Measurements from ENCODE around the gene GPSM3.
A peak's percentile ranks its signal among the peaks of the same experiment; 100 is the strongest.
"Not testable (repeated sequence)": the region's sequence is repeated elsewhere in the genome, so short reads cannot be mapped to it uniquely, and the experiment has no call there.

GPSM3 gene

GRCh38 chr6:32202186-32202585 lies 9.7 kb upstream of the GPSM3 start:
- no peak for DNase-seq (ENCODE audit: low read depth)

GRCh38 chr6:32200711-32201475 lies 8.4 kb upstream of the GPSM3 start:
- DNase-seq (ENCODE audit: low read depth), result no peak

GRCh38 chr6:32198866-32199265 lies 6.4 kb upstream of the GPSM3 start:
- no peak for DNase-seq (ENCODE audit: low read depth)

GRCh38 chr6:32198345-32198696 lies 5.9 kb upstream of the GPSM3 start:
- DNase-seq (ENCODE audit: low read depth), result no peak

- no peak for DNase-seq (ENCODE audit: low read depth)
Measured at GRCh38 chr6:32196682-32197616, 4.5 kb upstream of the GPSM3 start.

GRCh38 chr6:32195902-32196681 lies 3.6 kb upstream of the GPSM3 start:
- peak; percentile 46 for DNase-seq (ENCODE audit: low read depth)

GRCh38 chr6:32195652-32195901 lies 3.1 kb upstream of the GPSM3 start:
- DNase-seq (ENCODE audit: low read depth), result peak; percentile 100

- DNase-seq (ENCODE audit: low read depth), result no peak
Measured at GRCh38 chr6:32194825-32195651, 2.6 kb upstream of the GPSM3 start.

GRCh38 chr6:32194388-32194787 lies 1.9 kb upstream of the GPSM3 start:
- DNase-seq (ENCODE audit: low read depth), result no peak

GRCh38 chr6:32193096-32193495 lies 653 bp upstream of the GPSM3 start:
- DNase-seq (ENCODE audit: low read depth), result not testable (repeated sequence)

GRCh38 chr6:32191696-32192607 lies 491 bp downstream of the GPSM3 start:
- DNase-seq (ENCODE audit: low read depth), result no peak

GRCh38 chr6:32190911-32191677 lies 1.3 kb downstream of the GPSM3 start:
- DNase-seq (ENCODE audit: low read depth), result no peak

GRCh38 chr6:32190054-32190851 lies 2.2 kb downstream of the GPSM3 start, which contains the start of gene PBX2:
TSS of gene PBX2 (minus strand) at chr6:32190202. CDS start at chr6:32189915, 287 bp downstream.
- peak; percentile 71 for DNase-seq (ENCODE audit: low read depth)

- no peak for DNase-seq (ENCODE audit: low read depth)
Measured at GRCh38 chr6:32189742-32190053, 2.7 kb downstream of the GPSM3 start.

GRCh38 chr6:32189069-32189741 lies 3.2 kb downstream of the GPSM3 start:
- DNase-seq (ENCODE audit: low read depth), result no peak

- no peak for DNase-seq (ENCODE audit: low read depth)
Measured at GRCh38 chr6:32188381-32189068, 3.9 kb downstream of the GPSM3 start.

- not testable (repeated sequence) for DNase-seq (ENCODE audit: low read depth)
Measured at GRCh38 chr6:32187725-32188380, 4.6 kb downstream of the GPSM3 start.
